Dermis blood vessel endothelial cell (primary cell): Measurements from ENCODE around the gene MSL1. TPM values are rescaled to one million over a fixed set of nuclear protein-coding genes. Genes with fewer than 3 reads are reported as not detected.

Source experiments
- DNase-seq: peaks from one replicate; pipeline ENCODE4 v3.0.0; 2010
- total RNA-seq: library from RNA; depleted of rRNA; stranded (reverse); fragments of >200 nt; gene quantifications from 2 replicates; pipeline ENCODE4 v1.2.3, GENCODE V29; 2014

MSL1 gene
- total RNA-seq, 1 donor from 2014 or later: 54.1 TPM

- peak; percentile 75 for DNase-seq
Measured at GRCh38 chr17:40177275-40177874, 55.6 kb downstream of the MSL1 start, which contains the start of gene RAPGEFL1. RAPGEFL1 (plus strand) TSS chr17:40177470; CDS start chr17:40177862, 392 bp downstream.

- DNase-seq: no peak
Measured at GRCh38 chr17:40178021-40178601, 56.3 kb downstream of the MSL1 start.

GRCh38 chr17:40178660-40179059 lies 56.9 kb downstream of the MSL1 start:
- no peak for DNase-seq

GRCh38 chr17:40179923-40180659 lies 58.3 kb downstream of the MSL1 start:
- DNase-seq: peak; percentile 13

- DNase-seq: no peak
Measured at GRCh38 chr17:40180694-40181093, 58.9 kb downstream of the MSL1 start.

GRCh38 chr17:40181205-40181604 lies 59.4 kb downstream of the MSL1 start:
- no peak for DNase-seq

- no peak for DNase-seq
Measured at GRCh38 chr17:40182606-40183005, 60.8 kb downstream of the MSL1 start.

Other genes starting within 250 kb of the MSL1 start
- gene GSDMB, start 203.3 kb upstream of the MSL1 start, total RNA-seq: 1.8 and 5.8 TPM in 2 replicates
- gene ORMDL3, start 194.4 kb upstream of the MSL1 start, total RNA-seq: 31.6 and 38.5 TPM in 2 replicates
- not detected in 2 replicates for gene LRRC3C, start 194.2 kb upstream of the MSL1 start, total RNA-seq
- gene GSDMA, start 159.0 kb upstream of the MSL1 start, total RNA-seq: not detected in 2 replicates
- 85.6 and 152 TPM in 2 replicates for gene PSMD3, start 141.2 kb upstream of the MSL1 start, total RNA-seq
- 0.17 and 2.4 TPM in 2 replicates for gene CSF3, start 106.5 kb upstream of the MSL1 start, total RNA-seq
- gene MED24, start 67.6 kb upstream of the MSL1 start, total RNA-seq: 52.2 and 77.4 TPM in 2 replicates
- 32.5 and 58.2 TPM in 2 replicates for gene THRA, start 59.0 kb upstream of the MSL1 start, total RNA-seq
- 1.7 and 2.3 TPM in 2 replicates for gene NR1D1, start 21.4 kb upstream of the MSL1 start, total RNA-seq
- 26.4 and 31.6 TPM in 2 replicates for gene CASC3, start 18.6 kb downstream of the MSL1 start, total RNA-seq
- gene RAPGEFL1, start 55.5 kb downstream of the MSL1 start, total RNA-seq: 1.4 and 1.9 TPM in 2 replicates
- 8.5 and 15.5 TPM in 2 replicates for gene WIPF2, start 97.3 kb downstream of the MSL1 start, total RNA-seq
- 16.8 and 33.6 TPM in 2 replicates for gene CDC6, start 165.9 kb downstream of the MSL1 start, total RNA-seq
- 9.7 and 13.6 TPM in 2 replicates for gene RARA, start 187.2 kb downstream of the MSL1 start, total RNA-seq
- 3.7 and 4.3 TPM in 2 replicates for gene GJD3, start 242.8 kb downstream of the MSL1 start, total RNA-seq